ENCODE results near the gene USP21. TPM values are rescaled to one million over a fixed set of nuclear protein-coding genes. Genes with fewer than 3 reads are reported as not detected.

Gene USP21
- polyA plus RNA-seq, 3 donors, result 48.0 to 49.6 (median 48.2) TPM

DNA sequence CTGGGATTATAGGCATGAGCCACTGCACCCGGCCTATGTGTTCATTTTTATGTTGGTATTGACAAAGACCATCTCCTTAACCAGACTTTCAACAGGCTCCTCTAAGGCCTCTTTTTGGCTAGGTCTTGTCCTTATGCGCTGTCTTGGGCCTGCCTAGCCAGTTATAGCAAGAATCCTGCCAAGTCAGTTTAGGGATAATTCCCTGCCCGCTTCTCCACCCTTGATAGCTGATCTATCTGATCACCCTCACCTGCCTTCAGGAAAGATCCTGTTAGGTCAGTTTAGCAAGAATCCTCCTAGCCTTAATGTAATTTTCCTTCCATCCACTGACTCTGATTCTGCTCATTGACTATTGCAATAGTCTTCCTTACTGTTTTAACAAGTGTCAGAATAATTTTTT is 20.4 kb downstream of the USP21 start:
- DNase-seq (ENCODE audit: extremely low read depth in 1 of 11, low read depth in 9 of 11, low spot score in 4 of 11), result no peak

DNA sequence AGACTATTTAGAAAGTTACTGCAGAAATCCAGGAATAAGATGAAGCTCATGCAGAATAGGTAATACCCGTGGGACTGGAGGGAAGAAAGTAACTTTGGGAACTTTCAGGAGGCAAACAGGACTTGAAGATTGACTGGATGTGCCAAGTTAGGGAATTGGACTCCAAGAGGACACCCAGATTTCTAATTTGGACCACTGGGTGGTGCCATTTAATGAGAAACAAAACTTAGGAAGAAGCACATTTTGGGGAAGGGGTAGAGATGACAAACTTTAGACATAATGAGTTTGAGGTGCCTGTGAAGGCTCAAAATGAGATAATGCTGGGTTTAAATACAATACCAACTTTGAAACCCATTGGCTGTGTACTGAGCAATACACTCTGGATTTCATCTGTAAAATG is 21.3 kb downstream of the USP21 start:
- DNase-seq (ENCODE audit: extremely low read depth in 1 of 11, low read depth in 9 of 11, low spot score in 4 of 11), result no peak

DNA sequence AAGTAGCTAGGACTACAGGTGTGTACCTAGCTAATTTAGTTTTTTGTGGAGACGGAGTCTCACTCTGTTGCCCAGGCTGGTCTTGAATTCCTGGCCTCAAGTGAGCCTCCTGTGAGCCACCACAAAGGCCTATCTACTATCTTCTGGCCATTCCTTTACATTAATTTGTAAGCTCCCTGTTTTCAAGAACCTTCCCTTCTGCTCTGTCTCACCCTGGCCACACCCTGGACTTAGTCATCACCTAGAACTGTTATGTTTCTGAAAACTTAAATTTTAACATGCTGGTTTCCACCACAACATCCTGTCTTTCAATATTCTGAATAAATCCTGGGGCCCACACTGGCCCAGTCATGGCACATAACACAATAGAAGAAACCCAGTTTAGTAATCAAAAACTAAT is 22.9 kb downstream of the USP21 start:
- no peak for DNase-seq (ENCODE audit: extremely low read depth in 1 of 11, low read depth in 9 of 11, low spot score in 4 of 11)

DNA sequence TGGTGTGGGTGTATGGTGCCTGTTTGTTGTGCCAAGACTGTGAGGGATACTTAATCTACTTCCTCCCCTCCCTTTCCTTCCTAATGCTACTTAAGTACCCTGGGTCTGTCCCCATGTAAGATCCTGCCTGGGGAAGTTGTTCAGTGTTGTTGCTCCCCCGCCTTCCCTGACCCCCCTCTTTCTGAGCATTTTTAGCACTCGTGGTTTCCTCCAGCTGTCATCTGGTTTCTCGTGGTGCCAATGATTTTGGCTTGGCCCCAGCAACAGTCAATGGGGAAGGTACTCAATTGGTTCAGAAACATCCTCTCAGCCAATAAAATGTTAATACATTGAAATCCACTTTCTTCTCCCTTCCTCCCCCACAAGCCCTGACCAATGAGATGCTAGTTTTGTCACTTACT is 26.0 kb downstream of the USP21 start:
- DNase-seq (ENCODE audit: extremely low read depth in 1 of 11, low read depth in 9 of 11, low spot score in 4 of 11), result peak in 1 of 11 donors; percentile 51

DNA sequence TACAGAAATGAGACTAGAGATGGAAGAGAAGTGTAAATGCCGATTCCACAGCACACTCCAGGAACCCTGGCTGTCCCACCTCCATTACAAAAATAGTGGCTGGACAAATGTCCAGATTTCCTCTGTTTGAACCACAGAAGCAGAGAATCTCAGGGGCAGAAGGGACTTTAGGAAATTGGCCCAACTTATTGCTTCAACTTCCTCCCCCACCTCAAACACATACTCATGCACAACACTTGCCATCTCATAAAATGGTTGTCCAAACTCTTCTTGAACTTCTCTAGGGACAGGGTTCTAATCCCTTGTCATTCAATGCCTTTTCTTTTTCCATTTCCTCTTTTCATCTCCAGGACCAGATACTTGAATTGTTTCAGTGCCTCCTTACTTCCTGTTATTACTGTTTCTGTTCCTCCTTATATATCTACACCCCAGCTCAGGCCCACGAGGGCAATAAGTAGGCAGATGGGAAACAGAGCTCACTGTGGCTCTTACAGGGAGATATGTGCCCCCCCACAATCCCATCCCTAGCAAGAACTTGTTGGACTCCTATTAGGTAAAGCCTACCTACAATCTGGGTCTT is 26.5 kb downstream of the USP21 start:
- no peak for DNase-seq (ENCODE audit: extremely low read depth in 1 of 11, low read depth in 9 of 11, low spot score in 4 of 11)

DNA sequence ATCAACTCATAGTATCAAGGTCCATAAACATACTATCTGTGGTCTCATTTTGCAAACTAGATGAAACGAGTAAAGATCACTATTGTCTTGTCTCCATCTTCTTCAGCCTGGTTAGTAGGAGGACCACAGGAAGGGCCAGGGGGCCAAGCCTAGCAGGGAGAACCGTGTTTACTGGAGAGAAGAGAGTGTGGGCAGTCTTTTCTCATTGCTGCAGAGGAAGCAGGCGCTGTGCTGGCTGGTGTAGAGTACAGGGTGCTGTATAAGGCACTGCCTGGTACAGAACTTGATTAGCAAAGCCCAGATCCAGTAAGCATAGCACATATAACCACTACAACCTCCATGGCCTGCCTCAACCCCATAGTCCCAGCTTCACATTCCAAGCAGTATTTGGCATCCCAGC is 28.0 kb downstream of the USP21 start:
- DNase-seq (ENCODE audit: extremely low read depth in 1 of 11, low read depth in 9 of 11, low spot score in 4 of 11), result no peak

DNA sequence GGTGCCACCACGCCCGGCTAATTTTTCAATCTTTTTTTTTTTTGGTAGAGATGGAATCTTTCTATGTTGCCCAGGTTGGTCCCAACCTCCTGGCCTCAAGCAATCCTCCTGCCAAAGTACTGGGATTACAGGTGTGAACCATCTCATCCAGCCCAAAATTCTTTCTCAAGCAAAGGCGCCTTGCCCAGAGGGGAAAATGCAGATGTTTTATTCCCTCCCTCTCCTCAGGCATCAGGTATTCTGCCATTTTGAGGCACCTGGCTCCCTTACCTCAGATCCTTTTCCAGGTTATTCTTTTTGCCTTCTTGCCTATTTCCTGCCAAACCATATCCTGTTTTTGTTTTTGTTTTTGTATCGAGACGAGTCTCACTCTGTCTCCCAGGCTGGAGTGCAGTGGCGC is 29.1 kb downstream of the USP21 start:
- no peak for DNase-seq (ENCODE audit: extremely low read depth in 1 of 11, low read depth in 9 of 11, low spot score in 4 of 11)

DNA sequence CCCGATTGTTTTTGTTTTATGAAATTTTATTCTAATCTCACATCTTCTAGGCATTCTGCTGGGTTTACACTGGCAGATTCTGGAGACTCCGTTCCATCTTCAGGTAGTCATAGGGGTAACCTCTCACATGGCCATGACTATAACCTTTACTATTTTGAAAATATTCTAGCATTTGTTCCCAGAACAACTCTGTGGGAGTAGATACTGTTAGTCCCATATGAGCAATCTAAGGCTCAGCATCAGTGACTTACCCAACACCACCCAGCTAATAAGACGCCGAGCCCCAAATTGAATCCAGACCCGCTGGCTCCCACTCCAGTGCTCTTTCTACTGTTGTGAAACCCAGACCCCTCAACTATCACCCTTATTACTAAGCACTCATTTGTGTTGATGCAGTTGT is 29.7 kb downstream of the USP21 start:
- DNase-seq (ENCODE audit: extremely low read depth in 1 of 11, low read depth in 9 of 11, low spot score in 4 of 11), result no peak

DNA sequence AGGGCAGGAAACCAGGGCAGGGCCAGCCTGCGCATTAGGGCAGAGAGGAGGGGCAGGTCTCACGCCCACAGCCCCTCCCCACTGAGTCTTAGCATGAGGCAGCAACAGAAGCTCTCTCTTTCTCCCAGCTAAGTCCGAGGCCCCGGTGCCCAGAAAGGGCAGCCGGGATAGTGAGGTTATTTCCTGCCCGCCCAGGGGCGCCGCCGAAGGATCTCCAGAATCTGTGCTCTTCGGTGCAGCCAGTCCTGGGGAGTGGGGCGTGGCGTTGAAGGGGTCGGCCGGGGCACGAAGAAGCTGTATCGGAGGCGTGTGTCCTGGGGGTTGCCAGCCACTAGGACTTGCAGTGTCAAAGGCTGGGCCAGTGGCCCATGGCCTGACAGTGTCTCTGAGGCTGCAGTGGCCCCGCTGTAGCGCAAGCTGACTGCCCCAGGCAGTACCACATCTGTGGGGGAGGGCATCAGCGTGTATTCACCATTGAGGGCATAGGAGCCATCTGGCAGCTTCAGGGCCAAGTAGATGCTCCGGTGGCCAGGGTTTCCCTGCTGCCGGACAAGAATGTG is 31.7 kb downstream of the USP21 start:
- DNase-seq (ENCODE audit: extremely low read depth in 1 of 11, low read depth in 9 of 11, low spot score in 4 of 11), result no peak

DNA sequence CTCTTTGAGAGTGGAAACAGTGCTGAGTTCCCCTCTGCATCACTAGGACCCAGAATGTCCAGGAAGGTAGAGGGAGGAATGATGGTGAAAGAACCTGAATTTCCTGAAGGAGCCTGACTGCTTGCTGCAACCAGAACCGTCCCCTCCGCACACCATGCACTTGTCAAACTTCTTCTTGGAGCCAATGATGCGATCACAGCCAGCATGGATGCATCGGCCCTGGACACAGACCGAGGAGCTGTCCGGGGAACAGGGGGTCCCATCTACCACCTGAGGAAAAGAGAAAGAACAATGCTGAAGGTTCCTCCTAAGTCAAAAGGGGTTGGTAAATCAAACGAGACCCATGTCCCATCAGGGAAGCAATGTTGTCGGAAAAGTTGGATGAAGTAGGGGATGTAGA is 32.7 kb downstream of the USP21 start:
- DNase-seq (ENCODE audit: extremely low read depth in 1 of 11, low read depth in 9 of 11, low spot score in 4 of 11), result no peak

DNA sequence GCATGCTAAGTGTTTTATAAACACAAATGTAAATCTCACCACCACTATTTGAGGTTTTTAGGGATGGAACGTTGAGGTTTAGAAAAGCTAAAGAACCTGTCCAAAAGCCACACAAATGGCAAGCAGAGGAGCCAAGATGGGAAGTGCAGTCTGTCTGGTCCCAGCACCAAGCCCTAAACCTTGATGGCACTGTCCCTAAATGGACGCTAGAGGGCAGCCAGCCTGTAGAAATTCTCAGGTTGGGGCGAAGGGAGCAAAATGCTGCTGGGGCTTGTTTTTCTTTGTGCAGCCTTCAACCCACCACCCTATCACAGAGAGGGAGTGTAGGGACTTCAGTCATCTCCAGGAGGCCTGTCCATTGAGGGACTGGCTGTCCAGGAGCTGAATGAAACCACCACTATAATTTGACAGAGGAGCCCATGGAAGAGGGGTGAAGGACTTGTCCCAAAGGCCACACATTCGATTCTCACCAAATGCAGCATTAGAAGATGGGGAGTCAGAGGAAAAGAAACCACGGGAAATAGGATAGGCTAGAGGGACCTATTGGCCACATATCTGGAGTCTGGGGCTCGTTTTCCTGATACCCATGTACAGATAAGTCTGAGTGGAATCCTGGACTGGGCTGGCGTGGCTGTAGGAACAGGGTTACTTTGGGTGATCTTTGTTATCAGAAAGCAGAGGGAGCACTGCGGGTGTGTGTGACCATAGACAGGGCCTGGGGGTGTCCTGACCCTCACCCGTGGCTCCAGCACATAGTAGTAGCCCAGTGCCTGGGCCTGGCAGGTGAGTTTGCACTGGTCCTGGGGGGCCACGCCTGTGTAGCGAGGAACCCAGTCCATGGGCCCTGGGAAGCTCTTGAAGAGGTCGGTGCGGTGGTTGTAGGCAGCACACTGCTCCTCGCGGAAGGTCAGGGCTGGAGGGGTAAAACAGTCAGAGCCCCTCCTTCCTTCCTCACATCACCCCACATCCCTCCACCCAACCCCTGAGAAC is 33.5 kb downstream of the USP21 start:
- peak in 1 of 11 donors; percentile 46 for DNase-seq (ENCODE audit: extremely low read depth in 1 of 11, low read depth in 9 of 11, low spot score in 4 of 11)

DNA sequence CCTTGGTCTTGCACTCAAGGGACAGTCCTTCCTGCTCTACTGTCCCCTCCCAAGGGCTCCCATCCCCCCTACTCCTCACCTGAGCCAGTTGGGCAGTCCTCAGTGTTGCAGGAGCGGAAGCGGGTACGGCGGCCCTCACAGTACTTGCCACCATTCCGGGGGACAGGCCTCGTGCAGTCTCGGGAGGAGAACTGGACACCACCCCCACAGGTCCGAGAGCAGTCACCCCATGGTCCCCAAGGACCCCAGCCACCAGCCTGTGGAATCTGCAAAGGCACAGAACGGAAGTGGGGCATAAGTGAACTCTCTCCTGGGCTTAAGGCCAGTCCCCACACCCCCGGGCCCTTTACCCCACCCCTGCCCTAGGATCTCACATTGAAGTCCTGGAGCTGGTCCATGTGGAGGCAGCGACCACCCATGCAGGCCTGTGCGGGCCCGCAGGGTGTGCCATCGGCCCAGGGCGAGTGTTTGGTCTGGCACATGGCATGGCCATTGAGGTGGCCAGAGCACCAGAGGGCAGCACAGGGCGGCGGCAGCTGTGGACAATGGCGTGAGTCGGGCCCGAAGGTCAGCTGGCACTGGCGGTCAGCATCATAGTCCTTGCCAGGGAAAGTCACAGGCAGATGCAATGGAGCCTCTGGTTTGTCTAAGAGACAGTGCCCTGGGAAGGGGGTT is 34.4 kb downstream of the USP21 start:
- DNase-seq (ENCODE audit: extremely low read depth in 1 of 11, low read depth in 9 of 11, low spot score in 4 of 11), result no peak

DNA sequence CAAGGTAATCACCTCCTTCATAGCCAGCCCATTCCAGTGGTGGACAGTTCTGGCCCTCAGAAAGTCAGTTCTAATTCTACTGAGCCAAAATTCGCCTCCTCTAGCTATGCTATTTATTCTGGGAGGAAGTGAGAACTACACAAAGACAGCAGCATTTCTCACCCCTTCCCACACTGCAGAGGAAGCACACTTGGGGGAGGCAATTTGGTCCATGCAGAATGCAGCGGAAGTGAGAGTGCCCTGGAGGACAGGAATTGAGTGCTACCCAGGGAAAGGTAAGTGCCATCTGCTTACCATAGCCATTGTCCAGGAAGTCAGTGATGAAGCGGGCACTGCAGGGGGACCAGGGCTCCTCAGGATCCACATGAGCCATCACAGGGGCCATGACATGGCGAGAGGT is 35.9 kb downstream of the USP21 start:
- no peak for DNase-seq (ENCODE audit: extremely low read depth in 1 of 11, low read depth in 9 of 11, low spot score in 4 of 11)

DNA sequence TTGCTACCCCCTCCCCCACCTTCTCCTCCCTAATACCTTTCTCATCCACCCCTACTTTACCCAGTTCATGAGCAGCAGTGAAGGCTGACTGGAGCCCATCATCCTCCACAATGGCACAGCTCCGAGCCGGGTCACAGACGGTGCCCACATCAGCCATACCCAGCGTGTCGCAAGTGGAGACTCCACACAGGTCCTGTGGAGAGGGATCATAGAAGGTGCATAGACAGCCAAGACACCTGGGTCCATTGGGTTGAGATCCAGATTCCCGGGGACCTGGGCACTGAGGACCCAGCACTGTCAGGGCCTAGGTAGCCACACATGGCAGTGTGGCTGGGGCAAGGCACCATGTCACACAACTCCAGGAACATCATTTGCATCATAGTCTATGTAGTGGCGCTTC is 36.8 kb downstream of the USP21 start:
- no peak for DNase-seq (ENCODE audit: extremely low read depth in 1 of 11, low read depth in 9 of 11, low spot score in 4 of 11)

DNA sequence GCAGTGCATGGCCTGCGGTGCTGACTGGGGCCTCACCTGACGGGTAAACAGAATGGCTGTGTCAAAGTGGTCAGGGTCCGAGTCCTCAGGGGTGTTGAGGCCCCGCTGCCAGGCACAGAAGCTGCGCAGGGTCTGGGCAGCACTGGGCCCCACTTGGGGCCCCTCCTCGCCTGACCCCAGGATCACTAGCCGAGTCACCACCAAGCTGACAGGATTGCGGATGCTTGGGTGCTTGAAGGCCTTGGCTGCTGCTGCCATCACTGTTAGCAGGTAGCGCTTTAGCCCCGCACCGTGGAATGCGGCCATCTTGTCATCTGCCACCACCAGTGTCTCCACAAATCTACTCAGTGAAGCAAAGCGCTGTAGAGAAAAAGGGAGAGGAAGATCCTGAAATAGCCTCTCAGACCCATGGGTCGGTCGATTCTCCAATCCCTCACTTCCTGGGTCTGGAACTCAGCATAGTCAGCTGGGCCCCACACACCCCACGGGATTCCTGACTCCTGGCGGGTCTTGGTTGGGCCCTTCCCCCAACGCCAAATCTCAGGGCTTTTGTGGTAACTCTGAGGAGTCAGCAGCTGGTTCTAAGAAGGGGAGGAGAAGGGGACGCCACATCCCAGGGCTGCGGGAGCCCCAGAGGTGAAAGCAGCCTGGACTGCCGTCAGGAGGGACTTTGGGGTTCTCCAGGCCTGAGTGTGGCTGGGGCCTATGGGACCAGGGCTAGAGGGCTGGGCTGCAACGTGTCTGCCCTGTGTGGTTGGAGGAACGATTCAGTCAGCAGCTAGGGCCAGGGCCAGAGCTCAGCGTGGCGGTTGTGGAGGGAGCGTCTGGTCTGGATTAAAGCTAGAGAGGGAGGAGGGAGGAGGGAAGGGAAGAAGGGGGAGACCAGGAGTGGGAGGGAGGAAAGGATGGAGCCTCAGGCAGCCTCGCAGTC is 37.5 kb downstream of the USP21 start:
- peak in 1 of 11 donors; percentile 39 for DNase-seq (ENCODE audit: extremely low read depth in 1 of 11, low read depth in 9 of 11, low spot score in 4 of 11)

DNA sequence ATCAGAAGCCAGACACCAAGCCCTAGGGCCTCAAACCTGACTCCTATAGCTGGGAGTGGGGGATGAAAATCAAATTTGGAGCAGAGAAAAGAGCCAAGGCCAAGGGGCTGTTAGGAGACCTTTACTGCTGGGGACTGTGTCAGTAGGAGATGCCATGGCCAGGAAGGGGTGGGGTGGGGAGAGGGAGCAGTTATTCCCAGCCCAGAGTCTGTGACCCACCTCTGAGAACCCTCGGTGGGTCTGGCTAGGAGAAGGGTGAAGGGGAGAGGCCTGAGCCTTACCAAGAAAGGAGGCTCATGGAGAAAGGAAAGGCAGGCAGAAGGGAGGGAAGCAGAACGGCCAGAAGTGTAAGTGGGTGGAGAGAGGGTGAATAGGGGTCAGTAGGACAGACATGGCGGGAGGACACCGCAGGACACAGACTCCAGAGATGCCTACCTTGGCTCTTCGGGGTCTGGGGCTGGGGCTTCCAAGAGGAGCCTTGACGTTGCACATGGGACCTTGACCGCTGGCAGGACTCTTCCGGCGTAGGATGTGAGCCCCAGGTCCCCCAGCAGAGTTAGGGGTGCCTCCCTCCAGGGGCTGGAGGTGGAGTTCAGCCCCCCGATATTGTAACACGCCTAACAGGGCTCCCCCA is 38.4 kb downstream of the USP21 start:
- no peak for DNase-seq (ENCODE audit: extremely low read depth in 1 of 11, low read depth in 9 of 11, low spot score in 4 of 11)

DNA sequence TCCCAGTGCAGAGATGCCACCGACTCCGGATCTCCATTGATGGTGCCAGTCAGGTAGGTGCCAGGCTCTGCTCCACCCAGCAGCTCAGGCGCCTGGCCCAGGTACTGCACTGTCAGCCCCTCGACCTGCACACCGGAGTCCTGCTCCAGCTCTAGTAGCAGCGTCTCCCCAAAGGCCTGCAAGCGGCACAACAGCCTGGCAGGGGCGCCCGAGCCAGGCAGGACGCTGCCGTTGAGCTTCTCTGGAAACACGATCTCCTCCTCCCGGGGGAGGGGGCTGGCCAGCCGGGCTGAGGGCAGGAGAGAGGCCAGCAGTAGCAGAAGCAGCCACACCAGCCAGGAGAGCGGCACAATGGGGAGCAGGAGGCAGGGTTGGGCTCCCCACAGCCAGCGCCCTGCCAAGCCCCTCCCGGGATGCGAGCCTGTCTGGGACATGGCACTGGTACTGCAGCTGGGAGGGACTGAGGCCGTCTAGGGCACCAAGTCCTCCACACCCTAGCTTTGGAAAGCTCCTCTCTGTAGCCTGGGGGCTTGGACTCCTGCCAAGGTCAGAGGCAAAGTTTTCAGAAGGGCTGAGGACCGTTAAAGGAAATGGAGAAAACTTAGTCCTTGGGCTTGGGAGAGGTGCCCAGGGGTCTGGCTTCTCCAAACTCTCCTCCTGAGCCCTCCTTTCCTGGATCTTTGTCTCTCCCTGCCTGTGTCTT is 39.0 kb downstream of the USP21 start:
- peak in 2 of 11 donors; percentile 29 to 67 for DNase-seq (ENCODE audit: extremely low read depth in 1 of 11, low read depth in 9 of 11, low spot score in 4 of 11)
